Glutamatergic neuron (in vitro differentiated cells): ENCODE results near the gene JAG1. TPM values are rescaled to one million over a fixed set of nuclear protein-coding genes. Genes with fewer than 3 reads are reported as not detected.
"Not testable (repeated sequence)": the region's sequence is repeated elsewhere in the genome, so short reads cannot be mapped to it uniquely, and the experiment has no call there.

ENCODE experiments used
- DNase-seq: peaks from one replicate; pipeline ENCODE4 v3.0.0; 2022
- H3K27ac Mint-ChIP-seq: one replicate; pipeline ENCODE4 v1.8.0; 2020; ENCODE audit warnings: mild to moderate bottlenecking, mixed read lengths, inconsistent platforms; ENCODE audit not compliant: unreplicated experiment
- H3K27me3 Mint-ChIP-seq: one replicate; pipeline ENCODE4 v1.8.0; 2020; ENCODE audit warnings: mild to moderate bottlenecking, moderate library complexity, mixed read lengths, inconsistent platforms; ENCODE audit not compliant: unreplicated experiment
- H3K36me3 Mint-ChIP-seq: one replicate; pipeline ENCODE4 v1.8.0; 2020; ENCODE audit warnings: mild to moderate bottlenecking, mixed read lengths, inconsistent platforms; ENCODE audit not compliant: unreplicated experiment
- H3K4me1 Mint-ChIP-seq: one replicate; pipeline ENCODE4 v1.8.0; 2020; ENCODE audit warnings: mild to moderate bottlenecking, low read depth, mixed read lengths, inconsistent platforms; ENCODE audit not compliant: unreplicated experiment
- H3K4me3 Mint-ChIP-seq: one replicate; pipeline ENCODE4 v1.8.0; 2020; ENCODE audit warnings: mild to moderate bottlenecking, mixed read lengths, inconsistent platforms; ENCODE audit not compliant: unreplicated experiment
- H3K9me3 Mint-ChIP-seq: one replicate; pipeline ENCODE4 v1.8.0; 2020; ENCODE audit warnings: mild to moderate bottlenecking, moderate library complexity, mixed read lengths, inconsistent platforms; ENCODE audit not compliant: unreplicated experiment
- CTCF ChIP-seq: fragments of 200-600 bp; sonication (generic); IDR thresholded peaks from one replicate; pipeline ENCODE4 v1.5.0; 2021; ENCODE audit not compliant: partially characterized antibody, unreplicated experiment
- total RNA-seq: library from RNA; stranded (reverse); fragmentation: NEBNext Ultra II Directional; extraction: Animal tissue kit (Norgen Biotek cat#: 25700); gene quantifications from one replicate; pipeline ENCODE4 v1.2.1, GENCODE V29; 2021; ENCODE audit not compliant: unreplicated experiment

Gene JAG1
- total RNA-seq, 1 donor from 2014 or later: 11.4 TPM

DNA sequence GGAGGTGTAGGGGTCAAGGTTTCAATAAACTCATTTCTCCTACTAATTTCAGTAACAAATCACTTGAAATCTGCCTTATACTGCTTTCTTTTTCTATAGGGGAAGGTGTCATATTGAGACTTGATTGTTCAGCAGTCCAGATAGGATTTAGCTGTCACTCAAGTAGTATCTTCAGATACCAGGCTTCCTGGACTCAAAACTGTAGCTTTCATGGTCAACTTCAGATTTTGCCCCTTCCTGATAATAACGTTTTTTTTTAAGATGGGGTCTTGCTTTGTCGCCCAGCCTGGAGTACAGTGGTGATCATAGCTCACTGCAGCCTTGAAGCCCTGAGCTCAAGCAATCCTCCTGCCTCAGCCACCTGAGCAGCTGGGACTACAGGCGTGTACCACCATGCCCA lies 77.8 kb downstream of the JAG1 start:
- peaks cover 1% of the 10 kb centered on the region for H3K9me3 Mint-ChIP-seq
- H3K4me1 Mint-ChIP-seq: peaks cover under 1% of the 10 kb centered on the region
- H3K36me3 Mint-ChIP-seq: no peaks in the 10 kb centered on the region
- H3K4me3 Mint-ChIP-seq: no peak overlapping the region
- no peak for TF ChIP-seq CTCF
- no peak for DNase-seq
- H3K27ac Mint-ChIP-seq: no peak overlapping the region
- H3K27me3 Mint-ChIP-seq: no peaks in the 10 kb centered on the region

DNA sequence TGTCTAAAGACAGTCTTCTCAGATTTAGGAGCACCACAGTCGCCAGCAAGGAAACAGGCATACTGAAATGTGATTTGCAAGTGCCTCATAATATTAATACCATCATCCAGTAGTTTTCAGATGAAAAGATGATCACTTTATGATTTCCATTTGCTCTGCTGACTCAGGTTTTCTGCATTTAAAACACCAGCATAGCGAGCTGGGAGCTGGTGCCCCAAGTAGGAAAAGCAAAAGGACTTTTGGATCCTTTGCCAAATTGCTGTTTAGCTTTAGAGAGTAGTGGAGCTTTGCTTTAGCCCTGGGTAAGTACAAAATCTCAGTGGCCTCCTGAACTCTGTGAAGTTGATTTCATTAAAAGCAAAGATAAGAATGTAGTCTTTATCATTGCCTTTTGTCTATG lies 78.5 kb downstream of the JAG1 start:
- no peak for TF ChIP-seq CTCF
- no peak for DNase-seq
- Mint-ChIP-seq H3K27ac (no peak overlapping the region), H3K4me1 (no peaks in the 10 kb centered on the region), H3K4me3 (no peak overlapping the region), H3K9me3 (peaks cover 1% of the 10 kb centered on the region), H3K36me3 (no peaks in the 10 kb centered on the region), H3K27me3 (no peaks in the 10 kb centered on the region)

GRCh38 chr20:10594296-10594868 lies 79.4 kb downstream of the JAG1 start:
- no peaks in the 10 kb centered on the region for H3K27me3 Mint-ChIP-seq
- H3K4me3 Mint-ChIP-seq: no peak overlapping the region
- H3K27ac Mint-ChIP-seq: no peak overlapping the region
- H3K4me1 Mint-ChIP-seq: no peaks in the 10 kb centered on the region
- DNase-seq: no peak
- TF ChIP-seq CTCF: no peak
- H3K9me3 Mint-ChIP-seq: peaks cover 1% of the 10 kb centered on the region
- H3K36me3 Mint-ChIP-seq: no peaks in the 10 kb centered on the region

DNA sequence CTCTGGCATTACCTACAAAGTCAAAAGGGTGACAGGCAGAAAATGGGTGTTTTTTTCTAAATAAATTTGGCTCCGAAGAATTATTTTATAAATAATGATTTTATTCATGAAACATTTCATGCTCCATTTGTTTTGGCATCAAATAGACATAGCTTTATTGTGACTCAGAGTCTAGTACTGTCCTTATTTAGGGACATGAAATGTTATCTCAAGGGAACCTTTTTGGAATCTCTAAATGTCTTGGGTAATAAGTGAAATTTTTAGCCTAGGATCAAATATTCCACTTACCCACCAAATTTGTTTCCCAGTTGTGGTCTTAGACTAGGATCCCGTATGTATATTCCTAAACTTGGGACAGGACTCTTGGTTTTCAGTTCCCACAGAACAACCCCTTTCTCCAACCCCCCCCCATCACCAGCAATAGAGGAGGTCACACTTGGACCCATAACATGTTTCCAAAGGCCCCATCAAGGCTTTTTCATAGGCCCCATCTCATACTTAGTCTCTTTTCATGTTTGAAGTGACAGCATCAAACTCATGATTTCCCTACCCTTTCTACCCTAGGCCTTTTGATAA lies 81.8 kb downstream of the JAG1 start:
- Mint-ChIP-seq H3K36me3 (no peaks in the 10 kb centered on the region), H3K4me3 (no peak overlapping the region), H3K4me1 (no peaks in the 10 kb centered on the region), H3K27me3 (no peaks in the 10 kb centered on the region), H3K9me3 (peaks cover 1% of the 10 kb centered on the region), H3K27ac (no peak overlapping the region)
- DNase-seq: no peak
- TF ChIP-seq CTCF: no peak

DNA sequence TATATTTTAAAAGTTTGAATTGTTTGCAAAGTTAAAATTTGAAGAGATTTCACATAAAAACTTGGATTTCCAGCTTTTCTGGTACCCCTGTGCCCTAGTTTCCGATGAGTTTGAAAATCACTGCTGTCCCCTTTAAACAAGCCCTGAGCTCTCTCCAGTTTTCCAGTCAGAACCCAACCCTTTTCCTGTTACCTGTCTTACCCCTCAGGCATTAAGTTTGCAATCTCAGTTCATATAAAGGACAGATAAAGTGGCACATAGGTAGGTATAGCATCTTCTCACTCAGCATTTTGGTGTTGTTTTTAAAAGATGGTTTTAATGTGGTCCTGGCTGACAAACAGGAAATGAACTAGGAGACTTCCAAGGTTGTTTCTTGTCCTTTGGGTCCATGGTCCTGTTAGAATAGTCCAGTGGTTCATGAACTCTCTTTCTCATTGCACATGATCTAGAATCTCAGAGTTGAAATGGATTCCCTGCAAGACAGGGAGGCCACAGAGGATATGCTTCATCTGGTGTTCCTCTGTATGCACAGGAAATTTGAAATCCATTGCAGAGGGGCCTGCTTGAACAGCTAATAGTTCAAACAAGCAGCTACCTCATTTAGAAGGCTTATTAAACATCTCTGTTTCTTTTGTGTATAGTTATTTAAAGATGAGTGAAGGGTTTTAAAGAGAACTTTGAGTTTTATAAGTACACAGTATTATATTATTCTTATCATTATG lies 82.7 kb downstream of the JAG1 start:
- H3K36me3 Mint-ChIP-seq: no peaks in the 10 kb centered on the region
- H3K27ac Mint-ChIP-seq: no peak overlapping the region
- no peaks in the 10 kb centered on the region for H3K27me3 Mint-ChIP-seq
- no peak overlapping the region for H3K4me3 Mint-ChIP-seq
- peaks cover 1% of the 10 kb centered on the region for H3K9me3 Mint-ChIP-seq
- no peaks in the 10 kb centered on the region for H3K4me1 Mint-ChIP-seq
- TF ChIP-seq CTCF: no peak
- DNase-seq: no peak

GRCh38 chr20:10590446-10590845 lies 83.4 kb downstream of the JAG1 start:
- not testable (repeated sequence) for H3K9me3 Mint-ChIP-seq, H3K27ac Mint-ChIP-seq, DNase-seq, H3K4me3 Mint-ChIP-seq, H3K27me3 Mint-ChIP-seq, H3K36me3 Mint-ChIP-seq, H3K4me1 Mint-ChIP-seq
